Measurements from ENCODE around the gene KMT2E. TPM values are rescaled to one million over a fixed set of nuclear protein-coding genes. Genes with fewer than 3 reads are reported as not detected.
"Not testable (repeated sequence)": the region's sequence is repeated elsewhere in the genome, so short reads cannot be mapped to it uniquely, and the experiment has no call there.

Gene KMT2E
- total and polyA plus RNA-seq, 7 donors, result 6.2 to 40.9 (median 24.0) TPM

- H3K4me3 ChIP-seq, result no peak overlapping the region
- H3K36me3 ChIP-seq (ENCODE audit: insufficient read depth in 1 of 2, low read depth in 1 of 2), result no peaks in the 10 kb centered on the region
- ATAC-seq (no peak), DNase-seq (no peak)
- no peaks in the 10 kb centered on the region for H3K9me3 ChIP-seq
- 60 to 83% (median 65%) methylated on average over 2 of the region's 2 CpGs for WGBS, 3 donors
- intact Hi-C loops (cut with DNase I), result no loop called here
- no peaks in the 10 kb centered on the region for H3K27me3 ChIP-seq (ENCODE audit: insufficient read depth in 3 of 3, low read length in 2 of 3)
- no peak for TF ChIP-seq CTCF (IDR thresholded peaks at IDR 0.05)
- peak overlapping the region; percentile 39 for H3K27ac ChIP-seq
- peaks cover 13% of the 10 kb centered on the region for H3K4me1 ChIP-seq
Observed at GRCh38 chr7:104973227-104973626, 40.8 kb upstream of the KMT2E start.

GRCh38 chr7:104973909-104974415 lies 40.0 kb upstream of the KMT2E start:
- H3K27ac ChIP-seq, result peak overlapping the region; percentile 39
- DNase-seq (no peak), ATAC-seq (peak in 3 of 4 donors; percentile 19 to 38 (median 36))
- no peaks in the 10 kb centered on the region for H3K9me3 ChIP-seq
- H3K36me3 ChIP-seq (ENCODE audit: insufficient read depth in 1 of 2, low read depth in 1 of 2), result no peaks in the 10 kb centered on the region
- TF ChIP-seq CTCF (IDR thresholded peaks at IDR 0.05), result no peak
- no peaks in the 10 kb centered on the region for H3K27me3 ChIP-seq (ENCODE audit: insufficient read depth in 3 of 3, low read length in 2 of 3)
- intact Hi-C loops (cut with DNase I), result no loop called here
- H3K4me3 ChIP-seq, result no peak overlapping the region
- peaks cover 20% of the 10 kb centered on the region for H3K4me1 ChIP-seq
- 68 to 74% (median 68%) methylated on average over 3 of the region's 3 CpGs for WGBS, 3 donors

- H3K27ac ChIP-seq; DNase-seq; H3K27me3 ChIP-seq (ENCODE audit: insufficient read depth in 3 of 3, low read length in 2 of 3); ATAC-seq; intact Hi-C loops (cut with DNase I); H3K4me3 ChIP-seq; H3K9me3 ChIP-seq; H3K36me3 ChIP-seq (ENCODE audit: insufficient read depth in 1 of 2, low read depth in 1 of 2): not testable (repeated sequence)
- peaks cover 36% of the 10 kb centered on the region for H3K4me1 ChIP-seq
- WGBS, 3 donors, result 90 to 92% (median 91%) methylated on average over 6 of the region's 6 CpGs
Observed at GRCh38 chr7:104975553-104975952, 38.5 kb upstream of the KMT2E start.

- no peaks in the 10 kb centered on the region for H3K9me3 ChIP-seq
- intact Hi-C loops (cut with DNase I), result no loop called here
- TF ChIP-seq CTCF (IDR thresholded peaks at IDR 0.05), result no peak
- H3K27ac ChIP-seq, result peak overlapping the region; percentile 7
- ATAC-seq (no peak), DNase-seq (no peak)
- WGBS, 3 donors, result 73 to 76% (median 75%) methylated on average over 3 of the region's 3 CpGs
- no peaks in the 10 kb centered on the region for H3K36me3 ChIP-seq (ENCODE audit: insufficient read depth in 1 of 2, low read depth in 1 of 2)
- peaks cover 50% of the 10 kb centered on the region for H3K4me1 ChIP-seq
- H3K27me3 ChIP-seq (ENCODE audit: insufficient read depth in 3 of 3, low read length in 2 of 3), result no peaks in the 10 kb centered on the region
- H3K4me3 ChIP-seq, result no peak overlapping the region
Observed at GRCh38 chr7:104976966-104977636, 36.9 kb upstream of the KMT2E start.

GRCh38 chr7:104978460-104978859 lies 35.5 kb upstream of the KMT2E start:
- WGBS, 3 donors, result 0 to 9% (median 8%) methylated on average over 1 of the region's 1 CpG
- Histone ChIP-seq H3K4me3 (no peak overlapping the region), H3K4me1 (peaks cover 58% of the 10 kb centered on the region), H3K27me3 (ENCODE audit: insufficient read depth in 3 of 3, low read length in 2 of 3) (no peaks in the 10 kb centered on the region), H3K27ac (peak overlapping the region; percentile 73), H3K9me3 (no peaks in the 10 kb centered on the region), H3K36me3 (ENCODE audit: insufficient read depth in 1 of 2, low read depth in 1 of 2) (no peaks in the 10 kb centered on the region)
- ATAC-seq (no peak), DNase-seq (no peak)
- intact Hi-C loops (cut with DNase I), result no loop called here
- TF ChIP-seq CTCF (IDR thresholded peaks at IDR 0.05), result no peak
